ENCODE results near the gene FTO. TPM values are rescaled to one million over a fixed set of nuclear protein-coding genes. Genes with fewer than 3 reads are reported as not detected.

FTO gene
- total and polyA plus RNA-seq, 2 of the 8 experiments (the other 6 are each of a cell fraction or from before 2014, with no cell fraction given): 34.5 to 59.8 TPM

GRCh38 chr16:53715023-53715384, 11.0 kb downstream of the FTO start:
- Histone ChIP-seq H2BK20ac (ENCODE audit: low read length) (no peak overlapping the region), H3K9me3 (ENCODE audit: insufficient read depth in 2 of 2, low read depth in 1 of 2, low read length in 1 of 2) (no peaks in the 10 kb centered on the region), H3K4me1 (replicated peaks in 1 of 4; ENCODE audit: control insufficient read depth in 3 of 4, insufficient read depth in 4 of 4, low read length in 3 of 4) (peaks cover 0 to 6% (median 0%) of the 10 kb centered on the region in 4 experiments; a peak in 1 of 7 replicates), H3K79me2 (ENCODE audit: control insufficient read depth in 1 of 2, insufficient read depth in 2 of 2, low read length in 2 of 2) (peaks cover 0 to 31% of the 10 kb centered on the region in 2 experiments; a peak in 2 of 4 replicates), H2BK15ac (ENCODE audit: low read length) (no peak overlapping the region), H3K14ac (ENCODE audit: insufficient read length) (no peak overlapping the region), H2BK12ac (ENCODE audit: low read depth, low read length) (no peak overlapping the region), H4K20me1 (replicated peaks in 1 of 2; ENCODE audit: control insufficient read depth in 1 of 2, insufficient read depth in 2 of 2, low read length in 2 of 2) (peaks cover 0 to 3% of the 10 kb centered on the region in 2 experiments), H3K23ac (ENCODE audit: insufficient read length) (no peak overlapping the region), H3K4me3 (ENCODE audit: extremely low read depth in 1 of 4, insufficient read depth in 2 of 4, low read depth in 3 of 4, low read length in 4 of 4) (no peak overlapping the region), H3K23me2 (ENCODE audit: low read depth, low read length) (no peaks in the 10 kb centered on the region), H2BK5ac (ENCODE audit: low read depth, low read length) (no peak overlapping the region), H3K56ac (replicated peaks; ENCODE audit: insufficient read length, low read depth, low read length) (no peak overlapping the region), H3K9ac (replicated peaks in 1 of 4; ENCODE audit: extremely low read depth in 1 of 4, low read depth in 3 of 4, low read length in 3 of 4) (no peak overlapping the region), H3K4me2 (ENCODE audit: insufficient read depth in 1 of 2, low read depth in 2 of 2, low read length in 2 of 2) (no peak overlapping the region), H4K5ac (ENCODE audit: insufficient read length, low read depth, low read length) (no peak overlapping the region), H4K91ac (replicated peaks; ENCODE audit: insufficient read length, low read length) (no peak overlapping the region), H3K27ac (ENCODE audit: low read depth, low read length) (no peak overlapping the region), H3K4ac (replicated peaks; ENCODE audit: insufficient read length, low read depth, low read length) (no peak overlapping the region), H2AFZ (ENCODE audit: low read length) (no peak overlapping the region), H2BK120ac (replicated peaks; ENCODE audit: low read depth, low read length) (no peak overlapping the region), H2AK5ac (ENCODE audit: low read depth, low read length) (no peak overlapping the region), H4K8ac (ENCODE audit: extremely low read depth, insufficient read depth, low read length) (no peak overlapping the region), H3K27me3 (replicated peaks in 1 of 4; ENCODE audit: control insufficient read depth in 3 of 4, extremely low read depth in 1 of 4, insufficient read depth in 3 of 4, low read length in 3 of 4) (no peaks in the 10 kb centered on the region), H3K36me3 (ENCODE audit: control insufficient read depth in 2 of 4, insufficient read depth in 4 of 4, low read length in 3 of 4) (no peaks in the 10 kb centered on the region), H3K18ac (ENCODE audit: extremely low read depth, low read length) (no peak overlapping the region), H3K79me1 (ENCODE audit: low read depth, low read length) (peaks cover 3% of the 10 kb centered on the region)
- WGBS, 2 experiments (ENCODE audit: extremely low coverage in 1 of 2, insufficient coverage in 1 of 2, insufficient read length in 1 of 2, insufficient replicate concordance in 2 of 2, low coverage in 1 of 2, low lambda C conversion rate in 2 of 2, missing lambda C conversion rate in 1 of 2): 85% methylated on average over 2 of the region's 2 CpGs; no CpG with 5 or more reads in 1 of the 2 experiments
- ChIA-PET POLR2A (ENCODE audit: partially characterized antibody) (no interaction called here), CTCF (ENCODE audit: partially characterized antibody) (interaction anchor here (0.8 kb wide), 1 partner anchor 11 kb away, joined by 3 read pairs; the partner anchor contains the start of genes FTO and RPGRIP1L)
- FAIRE-seq (no peak), DNase-seq (ENCODE audit: low read depth in 1 of 2, low spot score in 2 of 2) (no peak)
- TF ChIP-seq EGR1 (IDR thresholded peaks at IDR 0.05; ENCODE audit: borderline replicate concordance, low read depth, low read length) (no peak), BACH1 (IDR thresholded peaks at IDR 0.05; ENCODE audit: low read length) (no peak), USF2 (IDR thresholded peaks at IDR 0.05; ENCODE audit: low read length) (no peak), SP4 (IDR thresholded peaks at IDR 0.05; ENCODE audit: low read length) (no peak), TBP (IDR thresholded peaks at IDR 0.05; ENCODE audit: low read depth, low read length) (no peak), CEBPB (IDR thresholded peaks at IDR 0.05; ENCODE audit: low read depth, low read length) (no peak), KDM5A (IDR thresholded peaks at IDR 0.05; ENCODE audit: low read length) (no peak)

Measured in H1 (cell line).